GM21526 (cell line): Measurements from ENCODE around the gene RBMY1A1.
"Not testable (repeated sequence)": the region's sequence is repeated elsewhere in the genome, so short reads cannot be mapped to it uniquely, and the experiment has no call there.

ENCODE experiments used
- ATAC-seq: cut with Tn5 transposase; IDR thresholded peaks from one replicate; pipeline ENCODE4 v1.9.1; 2021; ENCODE audit warnings: moderate library complexity; ENCODE audit not compliant: unreplicated experiment, low FRiP score

Gene RBMY1A1

GRCh38 chrY:21534579-21534978 is at the start of gene RBMY1A1:
Gene RBMY1A1 (plus strand): TSS chrY:21534879. CDS start chrY:21536892, 2,013 bp downstream.
- ATAC-seq = not testable (repeated sequence)

GRCh38 chrY:21511038-21511437 is 23.6 kb upstream of the RBMY1A1 start, which contains the start of gene RBMY1B:
Gene RBMY1B (plus strand): TSS chrY:21511338. CDS start chrY:21513351, 2,013 bp downstream.
- not testable (repeated sequence) for ATAC-seq

- ATAC-seq = not testable (repeated sequence)
These were observed 24.8 kb downstream of the RBMY1A1 start for GRCh38 chrY:21559316-21559984.

GRCh38 chrY:21585449-21585848 is 50.8 kb downstream of the RBMY1A1 start:
- no peak for ATAC-seq

- ATAC-seq = not testable (repeated sequence)
These were observed 51.8 kb downstream of the RBMY1A1 start for GRCh38 chrY:21586454-21586853.

GRCh38 chrY:21592059-21592458 is 57.4 kb downstream of the RBMY1A1 start:
- no peak for ATAC-seq

- ATAC-seq = not testable (repeated sequence)
These were observed 61.6 kb downstream of the RBMY1A1 start for GRCh38 chrY:21596287-21596686.
